H9 (cell line): Measurements from ENCODE around the gene AFF1. TPM values are rescaled to one million over a fixed set of nuclear protein-coding genes. Genes with fewer than 3 reads are reported as not detected.

Experiments used
- DNase-seq: peaks from one replicate; pipeline ENCODE4 v3.0.0-alpha.2; 2017
- H2AFZ ChIP-seq: one replicate; pipeline ENCODE4 v1.6.1; 2013; ENCODE audit warnings: mild to moderate bottlenecking, low read length, control low read depth, moderate library complexity
- H2AK5ac ChIP-seq: 2 replicates; pipeline ENCODE4 v1.6.1; 2013; ENCODE audit warnings: low read length, control low read depth, mixed read lengths; ENCODE audit not compliant: insufficient read length
- H2BK120ac ChIP-seq: one replicate; pipeline ENCODE4 v1.6.1; 2013; ENCODE audit warnings: low read depth, mild to moderate bottlenecking, low read length, control low read depth, inconsistent platforms; ENCODE audit not compliant: poor library complexity, severe bottlenecking
- H2BK12ac ChIP-seq: 2 replicates; pipeline ENCODE4 v1.6.1; 2013; ENCODE audit warnings: low read length, control low read depth, mixed read lengths, low read depth; ENCODE audit not compliant: insufficient read length
- H2BK15ac ChIP-seq: 2 replicates; pipeline ENCODE4 v1.6.1; 2013; ENCODE audit warnings: low read depth, low read length, control low read depth
- H2BK20ac ChIP-seq: one replicate; pipeline ENCODE4 v1.6.1; 2013; ENCODE audit warnings: low read depth, mild to moderate bottlenecking, low read length, control low read depth, inconsistent platforms; ENCODE audit not compliant: poor library complexity, severe bottlenecking
- H2BK5ac ChIP-seq: 2 replicates; pipeline ENCODE4 v1.6.1; 2013; ENCODE audit warnings: low read length, control low read depth, mixed read lengths; ENCODE audit not compliant: insufficient read length
- H3K14ac ChIP-seq: 2 replicates; pipeline ENCODE4 v1.6.1; 2013; ENCODE audit warnings: low read length, control low read depth; ENCODE audit not compliant: insufficient read depth
- H3K18ac ChIP-seq: 2 replicates; pipeline ENCODE4 v1.6.1; 2013; ENCODE audit warnings: low read depth, mild to moderate bottlenecking, mixed read lengths, low read length, control low read depth; ENCODE audit not compliant: insufficient read length
- H3K23ac ChIP-seq: 2 replicates; pipeline ENCODE4 v1.6.1; 2013; ENCODE audit warnings: low read length, control low read depth, mixed read lengths, low read depth; ENCODE audit not compliant: insufficient read length
- H3K23me2 ChIP-seq: 2 replicates; pipeline ENCODE4 v1.6.1; 2013; ENCODE audit warnings: low read depth, mild to moderate bottlenecking, mixed read lengths, low read length, control low read depth; ENCODE audit not compliant: insufficient read length, poor library complexity, severe bottlenecking
- H3K27ac ChIP-seq: 2 replicates; pipeline ENCODE4 v1.5.1; 2013; ENCODE audit warnings: low read length, control low read depth, mixed read lengths, low read depth; ENCODE audit not compliant: insufficient read length
- H3K27me3 ChIP-seq: 2 replicates; pipeline ENCODE4 v1.6.1; 2013; ENCODE audit warnings: low read length, control low read depth, inconsistent platforms; ENCODE audit not compliant: insufficient read depth
- H3K4ac ChIP-seq: 2 replicates; pipeline ENCODE4 v1.6.1; 2013; ENCODE audit warnings: low read depth, mild to moderate bottlenecking, control low read depth, inconsistent platforms, low read length, moderate library complexity
- H3K4me1 ChIP-seq: 2 replicates; pipeline ENCODE4 v1.6.1; 2013; ENCODE audit warnings: low read length, control low read depth, inconsistent platforms; ENCODE audit not compliant: insufficient read depth
- H3K4me2 ChIP-seq: 2 replicates; pipeline ENCODE4 v1.6.1; 2013; ENCODE audit warnings: low read length, control low read depth, mixed read lengths; ENCODE audit not compliant: insufficient read length, insufficient read depth
- H3K56ac ChIP-seq: 2 replicates; pipeline ENCODE4 v1.6.1; 2013; ENCODE audit warnings: low read depth, mild to moderate bottlenecking, mixed read lengths, low read length, control low read depth; ENCODE audit not compliant: insufficient read length
- H3K79me1 ChIP-seq: 2 replicates; pipeline ENCODE4 v1.6.1; 2013; ENCODE audit warnings: low read depth, mild to moderate bottlenecking, moderate library complexity, low read length, control low read depth, inconsistent platforms; ENCODE audit not compliant: insufficient read depth, poor library complexity, severe bottlenecking
- H3K79me2 ChIP-seq: 2 replicates; pipeline ENCODE4 v1.6.1; 2013; ENCODE audit warnings: low read length, control low read depth, inconsistent platforms; ENCODE audit not compliant: insufficient read depth
- H3K9ac ChIP-seq: 2 replicates; pipeline ENCODE4 v1.6.1; 2013; ENCODE audit warnings: low read length, control low read depth, mixed read lengths; ENCODE audit not compliant: insufficient read length; ENCODE audit errors: extremely low read depth
- H3K9me3 ChIP-seq: one replicate; pipeline ENCODE4 v1.6.1; 2013; ENCODE audit warnings: low read depth, low read length, inconsistent platforms; ENCODE audit not compliant: control insufficient read depth
- H3T11ph ChIP-seq: one replicate; pipeline ENCODE4 v1.6.1; 2013; ENCODE audit warnings: mild to moderate bottlenecking, low read length, control low read depth, inconsistent platforms
- H4K20me1 ChIP-seq: one replicate; pipeline ENCODE4 v1.6.1; 2013; ENCODE audit not compliant: control insufficient read depth, insufficient read length, insufficient read depth
- H4K5ac ChIP-seq: 2 replicates; pipeline ENCODE4 v1.6.1; 2013; ENCODE audit warnings: low read depth, mild to moderate bottlenecking, mixed read lengths, low read length, control low read depth; ENCODE audit not compliant: insufficient read length
- H4K8ac ChIP-seq: replicated peaks from 2 replicates; pipeline ENCODE4 v1.6.1; 2013; ENCODE audit warnings: low read length, control low read depth, mixed read lengths, low read depth; ENCODE audit not compliant: insufficient read length
- H4K91ac ChIP-seq: 2 replicates; pipeline ENCODE4 v1.6.1; 2013; ENCODE audit warnings: low read depth, mild to moderate bottlenecking, moderate library complexity, mixed read lengths, low read length, control low read depth; ENCODE audit not compliant: insufficient read length
- H3K27ac Mint-ChIP-seq, 3 experiments: 2 replicates in 2 of 3; 3 replicates in 1 of 3; pipeline ENCODE4 v1.8.0; 2020 to 2021; ENCODE audit warnings: mixed read lengths in 3 of 3, mild to moderate bottlenecking in 1 of 3, moderate library complexity in 1 of 3
- H3K27me3 Mint-ChIP-seq: 2 replicates; pipeline ENCODE4 v1.8.0; 2021; ENCODE audit warnings: low read depth, mild to moderate bottlenecking, moderate library complexity, mixed read lengths
- H3K36me3 Mint-ChIP-seq, 3 experiments: 2 replicates in 2 of 3; 3 replicates in 1 of 3; pipeline ENCODE4 v1.8.0; 2020 to 2021; ENCODE audit warnings: low read depth in 3 of 3, mixed read lengths in 3 of 3; ENCODE audit not compliant: insufficient read depth in 1 of 3
- H3K4me1 Mint-ChIP-seq, 2 experiments: 2 replicates each; pipeline ENCODE4 v1.8.0; 2020; ENCODE audit warnings: mixed read lengths in 2 of 2
- H3K4me3 Mint-ChIP-seq, 2 experiments: 2 replicates in 1 of 2; 3 replicates in 1 of 2; pipeline ENCODE4 v1.8.0; 2020 to 2021; ENCODE audit warnings: mild to moderate bottlenecking in 2 of 2, mixed read lengths in 2 of 2, moderate library complexity in 1 of 2
- H3K9me3 Mint-ChIP-seq, 2 experiments: 2 replicates in 1 of 2; 3 replicates in 1 of 2; pipeline ENCODE4 v1.8.0; 2020; ENCODE audit warnings: mild to moderate bottlenecking in 2 of 2, mixed read lengths in 2 of 2, moderate library complexity in 1 of 2
- CTCF ChIP-seq: fragments of 200-600 bp; sonication (generic); conservative IDR thresholded peaks from 3 replicates; pipeline ENCODE4 v1.8.0; 2021; ENCODE audit warnings: antibody characterized with exemption, mild to moderate bottlenecking
- WGBS: extraction: QIAGEN DNeasy Blood & Tissue Kit; methylation state at CpG from one replicate; pipeline ENCODE4 v1.1.7; 2013; ENCODE audit warnings: missing lambda C conversion rate, low lambda C conversion rate, mixed read lengths; ENCODE audit not compliant: insufficient read length; ENCODE audit errors: extremely low coverage; 5-methylcytosine and 5-hydroxymethylcytosine counted together
- total RNA-seq: library from RNA; stranded (reverse); gene quantifications from 2 replicates; pipeline ENCODE4 v1.2.1, GENCODE V29; 2021

The AFF1 gene
- total RNA-seq, 1 experiment from 2014 or later: 74.5 TPM

DNA sequence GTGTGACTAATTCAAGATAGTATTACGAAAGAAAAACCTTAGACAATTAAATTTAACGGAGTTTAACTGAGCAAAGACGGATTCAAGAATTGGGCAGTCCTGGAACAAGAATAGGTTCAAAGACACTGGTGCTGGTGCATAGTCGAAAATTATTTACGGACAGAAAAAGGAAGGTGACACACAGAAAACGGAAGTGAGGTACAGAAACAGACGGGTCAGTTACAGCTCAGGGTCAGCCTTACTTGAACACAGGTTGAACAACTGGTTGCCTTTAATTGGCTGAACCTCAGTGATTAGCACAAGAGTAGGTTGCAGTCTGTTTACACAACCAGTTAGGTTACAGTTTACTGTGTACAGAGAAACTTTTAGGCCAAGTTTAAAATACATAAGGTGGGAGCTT, 254.1 kb downstream of the AFF1 start:
- H2BK20ac ChIP-seq: no peak overlapping the region
- no peak overlapping the region for H3K23ac ChIP-seq
- no CpG with 5 or more reads among the region's 7 CpGs for WGBS
- no peak overlapping the region for H3K4me3 Mint-ChIP-seq
- no peaks in the 10 kb centered on the region for H3K23me2 ChIP-seq
- H3K9me3 ChIP-seq: no peaks in the 10 kb centered on the region
- H3K9ac ChIP-seq: no peak overlapping the region
- H3K27me3 Mint-ChIP-seq: no peaks in the 10 kb centered on the region
- no peak overlapping the region for H3K4me2 ChIP-seq
- no peak overlapping the region for H3K56ac ChIP-seq
- H3T11ph ChIP-seq: no peak overlapping the region
- no peak overlapping the region for H2BK120ac ChIP-seq
- peaks cover 0 to 2% (median 0%) of the 10 kb centered on the region in 3 experiments; a peak in 1 of 7 replicates for H3K36me3 Mint-ChIP-seq
- H3K79me2 ChIP-seq: no peaks in the 10 kb centered on the region
- no peaks in the 10 kb centered on the region for H4K20me1 ChIP-seq
- no peaks in the 10 kb centered on the region for H3K27me3 ChIP-seq
- no peaks in the 10 kb centered on the region; a peak in 1 of 5 replicates for H3K9me3 Mint-ChIP-seq
- no peak for DNase-seq
- no peak overlapping the region for H3K14ac ChIP-seq
- no peak overlapping the region for H4K91ac ChIP-seq
- no peak overlapping the region for H2BK15ac ChIP-seq
- no peak for TF ChIP-seq CTCF
- no peak overlapping the region for H4K5ac ChIP-seq
- peaks cover 0 to 3% of the 10 kb centered on the region in 2 experiments; a peak in 2 of 4 replicates for H3K4me1 Mint-ChIP-seq
- no peaks in the 10 kb centered on the region for H3K79me1 ChIP-seq
- no peak overlapping the region for H4K8ac ChIP-seq
- no peak overlapping the region for H2BK5ac ChIP-seq
- H3K27ac Mint-ChIP-seq: no peak overlapping the region
- no peak overlapping the region for H2AK5ac ChIP-seq
- H3K4me1 ChIP-seq: no peaks in the 10 kb centered on the region
- no peak overlapping the region for H3K27ac ChIP-seq
- H2BK12ac ChIP-seq: no peak overlapping the region
- H2AFZ ChIP-seq: no peak overlapping the region
- H3K18ac ChIP-seq: no peak overlapping the region
- H3K4ac ChIP-seq: no peak overlapping the region

Other genes starting within 250 kb of the AFF1 start
- not detected in 2 replicates for gene SLC10A6, start 85.6 kb upstream of the AFF1 start, total RNA-seq
- gene C4orf36, start 42.6 kb upstream of the AFF1 start, total RNA-seq: 1.8 and 2.2 TPM in 2 replicates